ENCODE measurements around the gene DAAM2.

Gene DAAM2

GRCh38 chr6:39901116-39901655 is 109.0 kb downstream of the DAAM2 start:
- no peak for TF ChIP-seq CTCF (IDR thresholded peaks at IDR 0.05; ENCODE audit: control extremely low read depth, extremely low read depth, low read depth, missing control alignments)
- POLR2A ChIA-PET, result no interaction called here
- CTCF ChIA-PET, result interaction anchor here (1.2 kb wide), 1 partner anchor 10 kb away, joined by 4 read pairs; no protein-coding TSS in a partner anchor
- no peak for DNase-seq (ENCODE audit: extremely low spot score)

DNA sequence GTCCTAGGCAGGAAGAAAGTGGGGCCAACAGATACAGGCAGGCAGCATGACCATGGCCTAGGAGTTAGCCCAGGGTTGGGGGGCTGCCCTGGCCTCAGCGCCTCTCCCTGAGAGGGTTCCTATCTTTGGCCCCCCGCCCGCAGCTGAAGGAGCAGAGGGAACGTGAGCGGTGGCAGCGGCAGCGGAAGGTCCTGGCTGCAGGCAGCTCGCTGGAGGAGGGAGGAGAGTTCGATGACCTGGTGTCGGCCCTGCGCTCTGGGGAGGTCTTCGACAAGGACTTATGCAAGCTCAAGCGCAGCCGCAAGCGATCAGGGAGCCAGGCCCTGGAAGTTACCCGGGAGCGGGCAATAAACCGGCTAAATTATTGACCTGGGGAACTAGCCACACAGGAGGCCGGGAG is 109.5 kb downstream of the DAAM2 start:
- no peak for TF ChIP-seq CTCF (IDR thresholded peaks at IDR 0.05; ENCODE audit: control extremely low read depth, extremely low read depth, low read depth, missing control alignments)
- no peak for DNase-seq (ENCODE audit: extremely low spot score)
- POLR2A ChIA-PET, result no interaction called here
- CTCF ChIA-PET, result no interaction called here

GRCh38 chr6:39902136-39902535 is 110.0 kb downstream of the DAAM2 start:
- ChIA-PET POLR2A (no interaction called here), CTCF (no interaction called here)
- DNase-seq (ENCODE audit: extremely low spot score), result no peak
- TF ChIP-seq CTCF (IDR thresholded peaks at IDR 0.05; ENCODE audit: control extremely low read depth, extremely low read depth, low read depth, missing control alignments), result no peak

DNA sequence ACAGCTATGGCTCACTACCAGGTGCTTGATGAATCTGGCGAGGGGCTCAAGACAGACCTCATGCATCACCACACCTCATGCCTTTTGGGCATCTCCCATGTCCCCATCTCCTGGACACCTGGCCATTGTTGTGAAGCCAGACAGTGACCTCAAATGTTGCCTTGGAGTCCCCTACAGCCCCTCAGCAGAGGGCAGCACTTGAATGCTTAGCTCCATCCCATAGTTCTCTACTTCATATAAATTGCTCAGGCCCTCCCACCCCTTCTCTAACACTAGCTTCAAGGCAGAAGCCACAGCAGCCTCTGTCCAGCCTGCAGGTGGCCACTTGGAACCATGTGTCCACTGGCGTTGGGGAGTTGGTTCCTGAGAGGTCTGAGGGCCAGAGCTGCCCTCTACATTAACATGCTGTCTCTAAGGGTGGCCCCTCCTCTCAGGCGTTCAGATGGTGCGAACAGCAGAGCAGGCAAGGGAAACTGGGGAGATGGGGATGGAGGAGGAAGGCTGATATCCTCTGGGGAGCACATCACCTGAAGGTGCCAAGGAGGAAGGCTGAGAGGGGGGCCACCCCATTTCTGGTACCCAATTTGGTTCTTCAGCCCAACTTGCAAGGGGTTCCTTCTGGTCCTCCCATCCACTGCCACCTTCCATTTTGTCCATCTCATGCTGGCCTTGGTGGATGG is 110.8 kb downstream of the DAAM2 start:
- DNase-seq (ENCODE audit: extremely low spot score), result no peak
- ChIA-PET POLR2A (no interaction called here), CTCF (no interaction called here)
- TF ChIP-seq CTCF (IDR thresholded peaks at IDR 0.05; ENCODE audit: control extremely low read depth, extremely low read depth, low read depth, missing control alignments), result no peak

GRCh38 chr6:39903656-39904055 is 111.5 kb downstream of the DAAM2 start:
- CTCF ChIA-PET, result interaction anchor here (1.9 kb wide), 1 partner anchor 12 kb away, joined by 4 read pairs; no protein-coding TSS in a partner anchor
- DNase-seq (ENCODE audit: extremely low spot score), result no peak
- TF ChIP-seq CTCF (IDR thresholded peaks at IDR 0.05; ENCODE audit: control extremely low read depth, extremely low read depth, low read depth, missing control alignments), result no peak
- POLR2A ChIA-PET, result no interaction called here

DNA sequence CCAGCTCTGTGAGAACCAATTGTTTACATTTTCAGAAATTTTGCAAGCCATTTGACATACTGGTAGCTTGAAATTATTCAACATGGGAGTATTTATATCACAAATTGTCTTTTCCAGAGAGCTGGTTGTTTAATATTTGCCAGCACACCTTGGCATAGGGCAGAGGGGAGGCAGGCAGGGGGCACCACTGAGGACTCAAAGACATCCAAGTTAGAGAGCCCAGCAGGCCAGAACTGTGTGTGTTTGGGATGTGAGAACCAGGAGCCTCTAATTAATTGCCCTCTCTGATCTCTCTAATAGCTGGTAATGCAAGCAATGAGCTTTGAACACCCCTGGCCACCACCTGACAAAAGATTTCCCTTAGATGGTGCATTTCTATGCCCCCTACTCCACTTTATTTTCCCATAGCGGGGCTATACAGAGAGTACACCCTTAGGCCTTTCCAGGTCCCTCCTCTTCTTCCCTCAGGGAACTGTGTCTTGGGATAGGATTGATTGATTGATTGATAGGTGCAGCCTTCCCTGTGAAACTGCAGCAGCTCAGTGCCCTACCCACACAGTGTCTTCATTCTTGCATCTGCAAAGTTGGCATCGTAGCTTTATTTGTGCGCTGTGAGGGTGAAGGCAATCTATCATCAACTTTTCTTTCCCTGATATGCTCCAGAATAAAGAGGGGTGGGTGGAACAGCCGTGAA is 112.9 kb downstream of the DAAM2 start:
- POLR2A ChIA-PET, result no interaction called here
- no peak for DNase-seq (ENCODE audit: extremely low spot score)
- CTCF ChIA-PET, result interaction anchor here (1.9 to 2.0 kb wide), 2 partner anchors 11 kb away, joined by 4 to 7 read pairs; no protein-coding TSS in a partner anchor
- no peak for TF ChIP-seq CTCF (IDR thresholded peaks at IDR 0.05; ENCODE audit: control extremely low read depth, extremely low read depth, low read depth, missing control alignments)

Data from GM10248 (cell line).